Chondrocyte (in vitro differentiated cells): ENCODE results near the gene CNPY4. TPM values are rescaled to one million over a fixed set of nuclear protein-coding genes. Genes with fewer than 3 reads are reported as not detected.

Experiments used
- DNase-seq: peaks from one replicate; pipeline ENCODE4 v3.0.0; 2021; ENCODE audit warnings: mixed read lengths, low spot score
- H3K27ac Mint-ChIP-seq: one replicate; pipeline ENCODE4 v1.8.0; 2021; ENCODE audit warnings: mild to moderate bottlenecking, moderate library complexity, mixed read lengths; ENCODE audit not compliant: unreplicated experiment
- H3K27me3 Mint-ChIP-seq: 2 replicates; pipeline ENCODE4 v1.8.0; 2021; ENCODE audit warnings: low read depth, mixed read lengths
- H3K36me3 Mint-ChIP-seq: 2 replicates; pipeline ENCODE4 v1.8.0; 2021; ENCODE audit warnings: low read depth, mixed read lengths
- H3K4me1 Mint-ChIP-seq: 2 replicates; pipeline ENCODE4 v1.8.0; 2021; ENCODE audit warnings: low read depth, mild to moderate bottlenecking, mixed read lengths
- H3K4me3 Mint-ChIP-seq: one replicate; pipeline ENCODE4 v1.8.0; 2021; ENCODE audit warnings: mild to moderate bottlenecking, moderate library complexity, mixed read lengths; ENCODE audit not compliant: unreplicated experiment
- H3K9me3 Mint-ChIP-seq: 2 replicates; pipeline ENCODE4 v1.8.0; 2021; ENCODE audit warnings: low read depth, mixed read lengths
- total RNA-seq: library from RNA; stranded (reverse); gene quantifications from 3 replicates; pipeline ENCODE4 v1.2.1, GENCODE V29; 2021
- TF ChIP-seq, protein P1 (sequence below): fragments of 200-600 bp; sonication (generic); IDR thresholded peaks from 2 replicates; pipeline ENCODE4 v1.5.0; 2021; ENCODE audit warnings: antibody characterized with exemption, mild to moderate bottlenecking, moderate library complexity

CNPY4 gene
- total RNA-seq, 1 donor from 2014 or later, result 31.5 TPM

DNA sequence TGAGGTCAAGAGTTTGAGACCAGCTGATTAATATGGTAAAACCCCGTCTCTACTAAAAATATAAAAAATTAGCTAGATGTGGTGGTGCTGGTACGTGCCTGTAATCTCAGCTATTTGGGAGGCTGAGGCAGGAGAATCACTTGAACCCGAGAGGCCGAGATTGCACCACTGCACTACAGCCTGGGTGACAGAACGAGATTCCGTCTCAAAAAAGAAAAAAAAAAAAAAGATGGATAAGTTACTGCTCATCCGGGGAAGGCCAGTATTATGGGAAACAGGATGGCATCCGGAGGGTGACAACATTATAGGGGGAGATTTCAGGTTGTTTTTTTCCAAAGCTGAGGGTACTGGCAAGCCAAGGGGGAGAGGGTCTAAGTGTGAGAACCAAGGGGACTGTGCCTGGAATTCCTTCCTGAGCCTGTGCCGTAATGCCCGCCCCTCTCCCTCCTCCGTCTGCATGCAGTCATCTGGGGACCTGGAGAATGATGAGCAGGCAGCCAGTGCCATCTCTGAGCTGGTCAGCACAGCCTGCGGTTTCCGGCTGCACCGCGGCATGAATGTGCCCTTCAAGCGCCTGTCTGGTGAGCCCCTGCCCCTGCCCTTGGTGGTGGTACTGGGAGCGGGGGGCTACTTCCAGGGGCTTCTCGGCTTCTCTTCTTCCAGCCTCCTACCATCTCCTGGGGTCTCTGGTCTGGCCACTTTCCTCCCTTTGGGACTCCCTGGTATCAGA is 33.7 kb downstream of the CNPY4 start:
- Mint-ChIP-seq H3K36me3 (peaks cover 9% of the 10 kb centered on the region), H3K4me3 (no peak overlapping the region), H3K9me3 (no peaks in the 10 kb centered on the region), H3K27ac (no peak overlapping the region), H3K27me3 (no peaks in the 10 kb centered on the region), H3K4me1 (peaks cover 43% of the 10 kb centered on the region)
- DNase-seq, result no peak
- TF ChIP-seq, protein P1, sequence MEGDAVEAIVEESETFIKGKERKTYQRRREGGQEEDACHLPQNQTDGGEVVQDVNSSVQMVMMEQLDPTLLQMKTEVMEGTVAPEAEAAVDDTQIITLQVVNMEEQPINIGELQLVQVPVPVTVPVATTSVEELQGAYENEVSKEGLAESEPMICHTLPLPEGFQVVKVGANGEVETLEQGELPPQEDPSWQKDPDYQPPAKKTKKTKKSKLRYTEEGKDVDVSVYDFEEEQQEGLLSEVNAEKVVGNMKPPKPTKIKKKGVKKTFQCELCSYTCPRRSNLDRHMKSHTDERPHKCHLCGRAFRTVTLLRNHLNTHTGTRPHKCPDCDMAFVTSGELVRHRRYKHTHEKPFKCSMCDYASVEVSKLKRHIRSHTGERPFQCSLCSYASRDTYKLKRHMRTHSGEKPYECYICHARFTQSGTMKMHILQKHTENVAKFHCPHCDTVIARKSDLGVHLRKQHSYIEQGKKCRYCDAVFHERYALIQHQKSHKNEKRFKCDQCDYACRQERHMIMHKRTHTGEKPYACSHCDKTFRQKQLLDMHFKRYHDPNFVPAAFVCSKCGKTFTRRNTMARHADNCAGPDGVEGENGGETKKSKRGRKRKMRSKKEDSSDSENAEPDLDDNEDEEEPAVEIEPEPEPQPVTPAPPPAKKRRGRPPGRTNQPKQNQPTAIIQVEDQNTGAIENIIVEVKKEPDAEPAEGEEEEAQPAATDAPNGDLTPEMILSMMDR, result no peak

DNA sequence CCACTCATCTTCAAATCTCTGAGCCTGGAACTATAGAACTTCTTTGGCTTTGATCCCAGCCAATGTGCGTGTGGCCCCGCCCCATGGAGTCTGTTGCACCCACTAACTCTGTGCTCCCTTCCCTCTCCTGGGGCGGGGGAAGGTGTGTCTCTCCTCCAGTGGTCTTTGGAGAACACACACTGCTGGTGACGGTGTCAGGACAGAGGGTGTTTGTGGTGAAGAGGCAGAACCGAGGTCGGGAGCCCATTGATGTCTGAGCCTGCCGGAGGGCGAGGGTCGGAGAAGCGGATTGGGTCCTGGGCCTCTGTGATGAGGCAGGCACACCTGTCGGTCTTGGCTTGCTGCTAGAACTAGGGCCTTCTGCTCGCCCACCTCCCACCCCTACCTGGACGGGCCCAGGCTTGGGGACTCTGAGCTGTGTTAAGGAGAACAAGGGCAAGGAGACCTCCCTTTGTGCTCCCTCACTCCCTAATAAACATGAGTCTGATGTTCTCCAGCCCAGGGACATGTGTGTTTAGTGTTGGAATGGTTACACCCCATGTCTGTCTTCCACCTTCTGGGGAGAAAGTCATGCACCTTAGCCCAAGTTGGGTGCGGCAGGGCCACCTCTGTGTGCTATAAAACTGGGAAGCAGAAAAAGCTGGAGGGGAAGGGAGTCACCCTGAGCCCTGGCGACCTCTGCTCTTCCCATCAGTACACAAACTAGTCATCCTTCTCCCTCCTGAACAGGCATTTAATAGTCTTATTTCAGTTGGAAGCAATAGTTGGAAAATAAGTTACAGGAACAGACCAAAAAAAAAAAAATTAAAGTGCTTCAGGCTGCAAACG is 34.5 kb downstream of the CNPY4 start:
- H3K27ac Mint-ChIP-seq, result peak overlapping the region; percentile 45
- H3K4me3 Mint-ChIP-seq, result no peak overlapping the region
- H3K36me3 Mint-ChIP-seq, result peaks cover 7% of the 10 kb centered on the region

DNA sequence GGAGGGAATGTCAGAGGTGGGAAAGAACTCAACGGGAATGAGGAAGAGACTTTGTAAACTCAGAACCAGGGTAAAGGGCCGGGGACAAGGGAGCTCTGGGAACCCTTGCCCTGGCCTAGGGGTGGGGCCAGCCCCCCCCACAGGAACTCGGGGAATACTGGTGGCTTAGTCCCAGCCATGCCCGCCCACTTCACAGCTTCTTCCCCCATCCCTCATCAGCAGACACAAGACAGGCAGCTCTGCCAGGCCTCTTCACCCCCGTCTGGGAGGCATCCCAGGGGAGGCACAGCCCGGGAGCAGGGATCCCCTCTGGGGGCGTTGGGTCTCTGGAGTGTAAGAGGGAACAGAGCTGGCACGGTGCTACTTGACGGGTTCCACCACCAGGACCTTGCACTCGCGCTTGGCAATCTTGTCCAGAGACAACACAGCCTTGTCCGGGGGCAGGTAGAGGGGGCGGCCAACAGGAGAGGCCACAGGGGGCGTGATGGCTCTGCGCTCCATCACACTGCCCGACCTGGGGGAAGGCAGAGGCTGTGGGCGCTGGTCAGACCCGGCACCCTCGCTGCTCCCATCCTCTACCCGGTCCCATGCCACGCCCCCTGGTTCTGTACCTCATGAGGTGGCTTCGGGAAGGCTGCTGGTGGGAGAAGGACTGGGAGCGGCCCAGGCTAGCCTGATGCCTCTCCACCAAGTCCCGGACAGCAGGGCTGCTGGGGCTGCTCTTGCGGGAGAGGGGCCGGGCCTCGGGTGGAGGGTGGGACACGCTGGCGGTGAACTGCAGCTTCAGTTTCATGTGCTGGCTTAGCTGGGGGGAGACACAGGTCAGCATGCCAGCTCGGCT is 35.4 kb downstream of the CNPY4 start:
- H3K27me3 Mint-ChIP-seq, result no peaks in the 10 kb centered on the region
- peaks cover 35% of the 10 kb centered on the region for H3K4me1 Mint-ChIP-seq
- H3K27ac Mint-ChIP-seq, result peak overlapping the region; percentile 45
- no peaks in the 10 kb centered on the region for H3K9me3 Mint-ChIP-seq
- H3K36me3 Mint-ChIP-seq, result peaks cover 7% of the 10 kb centered on the region
- H3K4me3 Mint-ChIP-seq, result no peak overlapping the region
- DNase-seq, result no peak
- TF ChIP-seq, protein P1, result no peak

More for the DNA sequence above, 34.5 kb downstream of the CNPY4 start:
- no peak for DNase-seq
- Mint-ChIP-seq H3K9me3 (no peaks in the 10 kb centered on the region), H3K27me3 (no peaks in the 10 kb centered on the region), H3K4me1 (peaks cover 38% of the 10 kb centered on the region)
- TF ChIP-seq, protein P1, result no peak

DNA sequence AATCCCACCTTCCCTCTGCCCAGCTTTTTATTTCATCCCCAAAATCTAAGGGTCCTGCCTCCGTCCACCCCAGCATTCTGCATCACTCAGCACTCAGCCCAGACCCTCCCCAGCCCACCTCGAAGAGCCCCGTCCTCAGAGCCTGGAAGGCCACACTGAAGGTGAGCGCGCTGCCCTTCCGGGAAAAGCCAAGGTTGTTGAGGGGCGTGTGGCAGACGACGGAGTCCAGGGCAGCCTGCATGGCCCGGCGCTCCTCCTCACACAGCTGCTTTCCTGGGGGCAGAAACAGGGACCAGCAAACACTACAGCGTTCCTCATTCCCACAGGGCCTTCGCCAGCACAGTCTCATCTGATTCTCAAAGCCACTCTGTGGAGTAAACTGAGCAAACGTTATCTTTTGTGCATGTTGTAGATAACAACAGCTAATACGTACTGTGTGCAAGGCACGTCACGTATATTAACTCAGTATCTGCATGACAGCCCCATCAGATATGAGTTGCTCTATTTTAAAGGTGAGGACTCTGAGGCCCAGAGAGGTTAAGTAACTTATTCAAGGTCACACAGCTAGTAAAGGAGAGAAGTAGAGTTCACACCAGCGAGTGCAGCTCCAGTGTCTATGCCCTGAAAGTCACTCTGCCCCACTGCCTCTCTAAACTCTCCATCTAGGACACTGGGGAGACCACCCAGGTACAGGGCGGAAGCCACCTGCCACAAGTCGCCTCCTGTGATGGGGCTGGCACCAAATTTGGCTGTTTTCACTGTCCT is 36.3 kb downstream of the CNPY4 start:
- H3K27me3 Mint-ChIP-seq, result no peaks in the 10 kb centered on the region
- H3K9me3 Mint-ChIP-seq, result no peaks in the 10 kb centered on the region
- H3K4me1 Mint-ChIP-seq, result peaks cover 28% of the 10 kb centered on the region
- H3K27ac Mint-ChIP-seq, result no peak overlapping the region
- TF ChIP-seq, protein P1, result no peak
- no peak for DNase-seq
- H3K36me3 Mint-ChIP-seq, result peaks cover 7% of the 10 kb centered on the region
- no peak overlapping the region for H3K4me3 Mint-ChIP-seq
